ENCODE data around the gene ARL5A.

DNA sequence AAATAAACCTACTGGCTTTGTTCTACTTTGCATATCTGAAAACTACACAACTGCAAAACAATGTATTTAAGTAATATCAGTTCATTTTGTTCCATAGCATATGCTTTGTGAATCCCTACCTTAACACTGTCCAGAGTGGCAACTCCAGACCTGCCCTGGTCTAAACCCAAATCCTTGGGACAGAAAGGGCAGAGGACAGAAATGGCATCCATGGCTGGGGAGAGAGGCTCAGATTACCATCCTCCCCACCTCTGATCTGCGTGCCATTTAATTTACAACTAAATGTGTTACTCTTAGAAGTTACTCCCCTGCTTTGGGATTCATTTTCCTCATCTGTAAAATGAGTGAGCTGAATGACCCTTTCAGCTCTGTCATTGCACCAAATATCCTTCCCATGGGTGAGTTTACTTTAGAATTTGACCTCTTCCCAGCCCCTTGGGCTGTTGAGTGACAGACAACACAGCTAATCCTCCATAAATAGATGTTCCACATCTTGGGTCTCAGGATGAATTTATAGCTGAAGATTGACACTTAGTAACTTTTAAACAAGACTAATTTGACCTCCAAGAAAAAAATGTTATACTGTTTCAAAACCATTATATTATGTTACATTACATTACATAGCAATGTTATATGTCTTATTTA, 73.8 kb downstream of the ARL5A start:
- TF ChIP-seq, protein P1, sequence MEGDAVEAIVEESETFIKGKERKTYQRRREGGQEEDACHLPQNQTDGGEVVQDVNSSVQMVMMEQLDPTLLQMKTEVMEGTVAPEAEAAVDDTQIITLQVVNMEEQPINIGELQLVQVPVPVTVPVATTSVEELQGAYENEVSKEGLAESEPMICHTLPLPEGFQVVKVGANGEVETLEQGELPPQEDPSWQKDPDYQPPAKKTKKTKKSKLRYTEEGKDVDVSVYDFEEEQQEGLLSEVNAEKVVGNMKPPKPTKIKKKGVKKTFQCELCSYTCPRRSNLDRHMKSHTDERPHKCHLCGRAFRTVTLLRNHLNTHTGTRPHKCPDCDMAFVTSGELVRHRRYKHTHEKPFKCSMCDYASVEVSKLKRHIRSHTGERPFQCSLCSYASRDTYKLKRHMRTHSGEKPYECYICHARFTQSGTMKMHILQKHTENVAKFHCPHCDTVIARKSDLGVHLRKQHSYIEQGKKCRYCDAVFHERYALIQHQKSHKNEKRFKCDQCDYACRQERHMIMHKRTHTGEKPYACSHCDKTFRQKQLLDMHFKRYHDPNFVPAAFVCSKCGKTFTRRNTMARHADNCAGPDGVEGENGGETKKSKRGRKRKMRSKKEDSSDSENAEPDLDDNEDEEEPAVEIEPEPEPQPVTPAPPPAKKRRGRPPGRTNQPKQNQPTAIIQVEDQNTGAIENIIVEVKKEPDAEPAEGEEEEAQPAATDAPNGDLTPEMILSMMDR (IDR thresholded peaks at IDR 0.05) = no peak
- TF ChIP-seq, protein P2, sequence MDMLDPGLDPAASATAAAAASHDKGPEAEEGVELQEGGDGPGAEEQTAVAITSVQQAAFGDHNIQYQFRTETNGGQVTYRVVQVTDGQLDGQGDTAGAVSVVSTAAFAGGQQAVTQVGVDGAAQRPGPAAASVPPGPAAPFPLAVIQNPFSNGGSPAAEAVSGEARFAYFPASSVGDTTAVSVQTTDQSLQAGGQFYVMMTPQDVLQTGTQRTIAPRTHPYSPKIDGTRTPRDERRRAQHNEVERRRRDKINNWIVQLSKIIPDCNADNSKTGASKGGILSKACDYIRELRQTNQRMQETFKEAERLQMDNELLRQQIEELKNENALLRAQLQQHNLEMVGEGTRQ (IDR thresholded peaks at IDR 0.05) = no peak

All from A549 (cell line).